Kidney (tissue), 14 donors: Measurements from ENCODE around the gene ZMYM4. TPM values are rescaled to one million over a fixed set of nuclear protein-coding genes. Genes with fewer than 3 reads are reported as not detected.

Source experiments
- DNase-seq, 5 donors: peaks; one replicate each; pipeline ENCODE4 v3.0.0-alpha.2; 2013 to 2020
- FAIRE-seq: peaks from 2 replicates; lab custom pipeline; 2012; peaks lifted over from hg19 to GRCh38; lab: Jason Lieb, UNC
- H3K27ac ChIP-seq, 2 donors: one replicate each; pipeline ENCODE4 v1.7.0; 2013; ENCODE audit warnings: low read depth in 2 of 2, low read length in 2 of 2, inconsistent platforms in 1 of 2
- H3K27me3 ChIP-seq: one replicate; pipeline ENCODE4 v1.7.1; 2013; ENCODE audit warnings: low read length, inconsistent platforms; ENCODE audit not compliant: control insufficient read depth, insufficient read depth
- H3K36me3 ChIP-seq, 3 donors: one replicate each; pipeline versions ENCODE4 v1.7.0 to v1.7.1; 2013; ENCODE audit warnings: low read length in 3 of 3, control low read depth in 1 of 3, inconsistent platforms in 1 of 3; ENCODE audit not compliant: insufficient read depth in 3 of 3, control insufficient read depth in 2 of 3
- H3K4me1 ChIP-seq, 3 donors: one replicate each; pipeline versions ENCODE4 v1.7.0 to v1.7.1; 2013; ENCODE audit warnings: low read length in 3 of 3, inconsistent platforms in 1 of 3, low read depth in 1 of 3; ENCODE audit not compliant: control insufficient read depth in 2 of 3, insufficient read depth in 2 of 3
- H3K4me3 ChIP-seq, 3 donors: one replicate each; pipeline versions ENCODE4 v1.7.0 to v1.8.1; 2013; ENCODE audit warnings: low read length in 3 of 3, control low read depth in 1 of 3, inconsistent platforms in 1 of 3
- H3K9ac ChIP-seq, 3 donors: one replicate each; pipeline versions ENCODE4 v1.7.0 to v1.7.1; 2013; ENCODE audit warnings: low read length in 3 of 3, control low read depth in 1 of 3, inconsistent platforms in 1 of 3
- H3K9me3 ChIP-seq, 3 donors: one replicate each; pipeline versions ENCODE4 v1.7.0 to v1.7.1; 2013; ENCODE audit warnings: low read length in 3 of 3, control low read depth in 1 of 3, inconsistent platforms in 1 of 3; ENCODE audit not compliant: control insufficient read depth in 2 of 3, insufficient read depth in 1 of 3
- CTCF ChIP-seq: IDR thresholded peaks from 3 replicates; pipeline ENCODE4 v1.5.1; 2012; ENCODE audit warnings: mild to moderate bottlenecking, moderate library complexity, borderline replicate concordance; ENCODE audit not compliant: insufficient read depth; ENCODE audit errors: extremely low read depth
- intact Hi-C: fragments of 100-400 bp; cut with DNase I; formaldehyde crosslinking; loops from one replicate; pipeline ENCODE4 v1.11.1; 2022
- polyA plus RNA-seq: library from polyadenylated mRNA; stranded (reverse); fragments of 350-450 nt; fragmentation: Illumina TruSeq; extraction: RNeasy Lipid Tissue Mini Kit (QIAGEN cat#74804); gene quantifications from one replicate; pipeline ENCODE4 v1.2.3, GENCODE V29; 2014; ENCODE audit warnings: low read depth, low replicate concordance; ENCODE audit not compliant: insufficient read depth
- total RNA-seq: library from RNA; stranded (reverse); fragmentation: NEBNext Ultra II Directional; extraction: Animal tissue kit (Norgen Biotek cat#: 25700); gene quantifications from one replicate; pipeline ENCODE4 v1.2.1, GENCODE V29; 2021
- donor health status: control.
- donor health status: control.
- donor health status: control.
- donor health status: control.
- donor health status: control.
- donor health status: DM: yes; HTN: yes; CAD: no.
- donor health status: Normal renal cell carcinoma (clear cell type).

ZMYM4 gene
- total and polyA plus RNA-seq, 2 donors from 2014 or later, result 11.2 to 64.4 TPM

- Histone ChIP-seq H3K9me3 (no peaks in the 10 kb centered on the region), H3K27ac (no peak overlapping the region), H3K27me3 (no peaks in the 10 kb centered on the region), H3K36me3 (peaks cover 0 to 7% (median 0%) of the 10 kb centered on the region in 3 donors), H3K9ac (no peak overlapping the region), H3K4me3 (no peak overlapping the region), H3K4me1 (no peaks in the 10 kb centered on the region)
- no peak for DNase-seq
- intact Hi-C loops, result no loop called here
- no peak for FAIRE-seq
- no peak for TF ChIP-seq CTCF
These were observed 96.2 kb downstream of the ZMYM4 start for GRCh38 chr1:35364741-35365140.

GRCh38 chr1:35367914-35368313 lies 99.4 kb downstream of the ZMYM4 start:
- H3K9ac ChIP-seq, result no peak overlapping the region
- no peaks in the 10 kb centered on the region for H3K27me3 ChIP-seq
- no peak for DNase-seq
- FAIRE-seq, result no peak
- intact Hi-C loops, result no loop called here
- H3K27ac ChIP-seq, result no peak overlapping the region
- no peak overlapping the region for H3K4me3 ChIP-seq
- no peak for TF ChIP-seq CTCF
- no peaks in the 10 kb centered on the region for H3K36me3 ChIP-seq
- H3K9me3 ChIP-seq, result no peaks in the 10 kb centered on the region
- H3K4me1 ChIP-seq, result no peaks in the 10 kb centered on the region

GRCh38 chr1:35369922-35370671 lies 101.6 kb downstream of the ZMYM4 start:
- Histone ChIP-seq H3K36me3 (no peaks in the 10 kb centered on the region), H3K9ac (no peak overlapping the region), H3K4me3 (no peak overlapping the region), H3K4me1 (no peaks in the 10 kb centered on the region), H3K9me3 (no peaks in the 10 kb centered on the region), H3K27ac (peak overlapping the region in 1 of 2 donors; percentile 47), H3K27me3 (no peaks in the 10 kb centered on the region)
- FAIRE-seq (peak; percentile 72), DNase-seq (peak in 3 of 5 donors; percentile 20 to 90 (median 61))
- intact Hi-C loops, result no loop called here
- TF ChIP-seq CTCF, result no peak
